Fibroblast of villous mesenchyme (primary cell): ENCODE results near the gene NOG. TPM values are rescaled to one million over a fixed set of nuclear protein-coding genes. Genes with fewer than 3 reads are reported as not detected.

Experiments
- DNase-seq: peaks from one replicate; pipeline ENCODE4 v3.0.0-alpha.2; 2010; ENCODE audit warnings: low read depth
- H3K4me3 ChIP-seq: 2 replicates; pipeline ENCODE4 v1.5.1; 2011; ENCODE audit warnings: low read depth, mild to moderate bottlenecking, low read length
- CTCF ChIP-seq: IDR thresholded peaks from 2 replicates; pipeline ENCODE4 v1.5.1; 2012; ENCODE audit warnings: low read depth, mild to moderate bottlenecking, low read length; ENCODE audit not compliant: insufficient read depth
- total RNA-seq: library from RNA; depleted of rRNA; stranded (reverse); fragments of >200 nt; gene quantifications from 2 replicates; pipeline ENCODE4 v1.2.3, GENCODE V29; 2012

Gene NOG
- total RNA-seq, 1 donor = 2.6 TPM

GRCh38 chr17:56596691-56597494 is 3.4 kb downstream of the NOG start:
- no peak overlapping the region for H3K4me3 ChIP-seq
- no peak for DNase-seq
- no peak for TF ChIP-seq CTCF

GRCh38 chr17:56597495-56597990 is 4.0 kb downstream of the NOG start:
- H3K4me3 ChIP-seq = no peak overlapping the region
- no peak for TF ChIP-seq CTCF
- no peak for DNase-seq

DNA sequence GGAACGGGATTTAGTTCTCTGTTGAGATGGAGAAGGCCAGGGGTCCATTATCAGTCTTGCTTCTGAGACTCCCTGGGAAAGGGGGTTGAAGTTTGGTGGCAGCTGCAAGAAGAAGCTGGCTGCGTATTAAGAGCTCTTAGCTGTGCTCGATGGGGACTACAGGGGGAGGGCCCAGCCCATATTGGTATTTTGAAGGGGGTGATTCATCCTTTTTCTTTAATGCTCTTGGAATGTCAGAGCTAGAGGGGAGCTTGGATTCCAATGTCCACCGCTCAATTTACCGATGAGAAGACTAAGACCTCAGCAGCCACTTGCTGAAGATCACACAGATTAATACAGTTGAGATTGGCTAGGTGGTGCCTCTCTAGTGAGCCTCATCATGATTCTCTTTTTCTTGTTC is 5.0 kb downstream of the NOG start:
- no peak for DNase-seq
- no peak overlapping the region for H3K4me3 ChIP-seq
- no peak for TF ChIP-seq CTCF

- DNase-seq = no peak
- no peak for TF ChIP-seq CTCF
- H3K4me3 ChIP-seq = no peak overlapping the region
Observed at GRCh38 chr17:56599088-56599487, 5.6 kb downstream of the NOG start.

DNA sequence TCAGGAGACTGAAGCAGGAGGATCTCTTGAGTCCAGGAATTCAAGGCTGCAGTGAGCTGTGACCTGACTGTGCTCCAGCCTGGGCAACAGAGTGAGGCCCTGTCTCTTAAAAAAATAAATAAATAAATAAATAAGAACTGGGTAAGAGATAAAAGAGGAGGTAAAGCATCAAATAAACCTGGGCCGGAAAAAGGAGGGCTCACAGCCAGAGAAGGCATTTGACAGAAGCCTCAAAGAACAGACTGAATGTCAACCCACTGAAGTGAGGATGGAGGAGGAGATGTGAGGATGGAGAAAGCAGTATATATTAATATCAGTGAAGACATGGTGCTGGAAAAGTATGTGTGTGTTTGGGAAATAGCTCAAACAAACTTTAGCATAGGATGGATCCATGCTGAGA is 6.1 kb downstream of the NOG start:
- TF ChIP-seq CTCF = no peak
- H3K4me3 ChIP-seq = no peak overlapping the region
- no peak for DNase-seq

GRCh38 chr17:56600256-56600655 is 6.8 kb downstream of the NOG start:
- no peak overlapping the region for H3K4me3 ChIP-seq
- no peak for DNase-seq
- TF ChIP-seq CTCF = no peak
